MM.1S (cell line): ENCODE data around the gene ANXA7.
"Not testable (repeated sequence)": the region's sequence is repeated elsewhere in the genome, so short reads cannot be mapped to it uniquely, and the experiment has no call there.

ENCODE experiments used
- CTCF ChIP-seq: fragments of 300-600 bp; sonication (generic); IDR thresholded peaks from 2 replicates; pipeline ENCODE4 v1.5.1; 2016; ENCODE audit warnings: antibody characterized with exemption, low read length, mixed read lengths
- EZH2 ChIP-seq: fragments of 300-600 bp; sonication (generic); optimal IDR thresholded peaks from 2 replicates; pipeline ENCODE3; 2017; ENCODE audit warnings: low read depth, mild to moderate bottlenecking, antibody characterized with exemption, low read length, mixed read lengths

- TF ChIP-seq CTCF, EZH2: not testable (repeated sequence)
Measured at GRCh38 chr10:73394325-73394724, 19.5 kb downstream of the ANXA7 start.
